Iris pigment epithelial cell (primary cell): Measurements from ENCODE around the gene TK2.
"Not testable (repeated sequence)": the region's sequence is repeated elsewhere in the genome, so short reads cannot be mapped to it uniquely, and the experiment has no call there.

Experiments
- DNase-seq: peaks from one replicate; pipeline ENCODE4 v3.0.0-alpha.2; 2011; ENCODE audit warnings: low read depth

The TK2 gene

DNA sequence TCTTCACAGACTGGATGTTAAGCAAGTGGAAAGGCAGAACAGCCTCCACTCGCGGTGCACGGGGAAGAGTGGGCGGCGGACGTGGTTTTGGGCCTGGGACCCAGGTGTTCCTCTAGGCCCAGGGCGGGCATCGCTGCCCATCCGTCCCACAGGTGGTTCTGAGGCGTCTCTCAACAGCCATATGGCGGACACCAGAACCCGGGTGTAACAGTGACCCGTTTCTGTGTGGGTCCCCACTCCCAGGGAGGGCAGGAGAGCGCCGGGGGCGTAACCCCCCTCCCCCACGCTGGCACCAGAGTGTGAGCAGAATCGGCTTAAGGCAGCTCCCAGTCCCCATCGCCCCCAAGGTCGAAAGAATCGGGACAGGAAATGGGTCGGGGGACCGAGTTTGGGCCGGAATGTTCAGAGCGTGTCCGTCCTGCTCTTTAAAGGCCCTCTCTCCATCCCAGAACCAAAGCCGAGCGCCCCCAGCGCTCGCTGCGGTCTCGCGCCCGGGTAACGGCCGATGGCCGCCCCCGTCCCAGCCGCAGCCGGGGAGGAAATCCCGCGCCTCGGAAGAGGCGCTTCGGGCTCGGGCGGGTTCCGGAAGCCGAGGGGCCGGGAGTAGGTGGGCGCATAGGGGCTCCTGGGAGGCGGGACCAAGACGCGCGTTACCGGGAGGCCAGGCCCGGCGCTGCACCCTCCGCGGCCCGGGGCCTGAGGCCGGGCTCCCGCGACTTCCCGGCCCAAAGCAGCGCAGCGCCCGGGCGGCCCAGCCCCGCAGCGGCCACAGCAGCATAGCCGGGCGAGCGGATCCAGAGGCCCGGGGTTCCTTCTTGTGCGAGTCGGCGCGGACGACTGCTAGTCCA is at the start of gene TK2:
TK2 (minus strand) TSS at position 839 of the 848 bp plus-strand sequence; CDS start at position 778, 61 bp downstream.
- peak; percentile 71 for DNase-seq

DNA sequence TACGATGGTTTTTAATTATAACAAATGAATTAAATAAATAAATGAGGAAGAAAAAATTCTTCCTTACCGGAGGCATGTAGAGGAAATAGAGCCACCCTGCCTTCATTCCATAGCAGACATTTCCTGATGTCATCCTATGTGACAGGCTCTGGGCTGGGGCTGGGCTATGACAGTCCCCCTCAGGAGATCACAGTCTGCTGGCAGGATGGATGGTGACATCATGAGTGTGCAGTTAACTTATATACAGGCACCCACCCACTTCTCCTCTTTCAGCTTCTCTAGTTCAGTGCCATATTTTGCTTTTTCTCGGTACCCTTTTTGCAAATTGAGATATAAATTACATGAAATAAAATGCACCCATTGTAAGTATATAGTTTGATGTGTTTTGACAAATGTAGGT is 48.2 kb upstream of the TK2 start:
- DNase-seq = no peak

GRCh38 chr16:66596986-66597848 is 47.3 kb upstream of the TK2 start:
- no peak for DNase-seq

GRCh38 chr16:66596559-66596958 is 46.6 kb upstream of the TK2 start:
- not testable (repeated sequence) for DNase-seq

GRCh38 chr16:66594739-66595138 is 44.8 kb upstream of the TK2 start:
- no peak for DNase-seq

GRCh38 chr16:66592814-66593213 is 42.9 kb upstream of the TK2 start:
- no peak for DNase-seq

DNA sequence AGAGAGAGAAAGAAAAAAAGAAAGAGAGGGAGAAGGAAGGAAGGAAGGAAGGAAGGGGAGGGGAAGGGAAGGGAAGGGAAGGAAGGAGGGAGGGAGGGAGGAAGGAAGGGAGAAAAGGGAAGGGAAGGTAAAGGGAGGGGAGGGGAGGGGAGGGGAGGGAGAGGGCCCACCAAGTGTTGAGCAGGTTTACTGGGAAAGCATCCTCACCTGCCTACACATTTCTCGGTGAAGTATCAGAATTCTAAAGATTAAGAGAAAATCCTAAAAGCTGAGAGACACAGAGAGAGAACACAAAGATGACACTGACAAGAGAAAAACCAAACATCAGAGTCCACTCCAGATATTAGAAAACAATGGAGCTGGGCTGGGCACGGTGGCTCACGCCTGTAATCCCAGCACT is 42.3 kb upstream of the TK2 start:
- no peak for DNase-seq

DNA sequence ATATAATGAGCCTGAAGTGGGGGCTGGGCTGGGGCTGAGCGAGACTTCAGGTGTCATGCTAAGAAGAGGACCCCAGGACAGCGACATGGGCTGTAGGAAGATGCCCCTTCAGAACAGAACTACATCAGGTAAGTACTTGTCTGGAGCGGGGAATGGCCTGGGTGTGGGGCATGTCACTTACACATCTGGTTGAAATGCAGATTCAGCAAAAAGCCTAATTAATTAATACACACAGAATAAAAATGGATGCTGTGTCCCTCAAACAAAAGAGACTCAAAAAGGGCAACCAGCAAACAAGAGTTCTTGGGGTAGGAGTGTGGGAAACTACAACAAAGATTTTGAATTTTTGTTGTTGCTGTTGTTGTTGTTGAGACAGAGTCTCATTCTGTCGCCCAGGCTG is 41.1 kb upstream of the TK2 start:
- no peak for DNase-seq

DNA sequence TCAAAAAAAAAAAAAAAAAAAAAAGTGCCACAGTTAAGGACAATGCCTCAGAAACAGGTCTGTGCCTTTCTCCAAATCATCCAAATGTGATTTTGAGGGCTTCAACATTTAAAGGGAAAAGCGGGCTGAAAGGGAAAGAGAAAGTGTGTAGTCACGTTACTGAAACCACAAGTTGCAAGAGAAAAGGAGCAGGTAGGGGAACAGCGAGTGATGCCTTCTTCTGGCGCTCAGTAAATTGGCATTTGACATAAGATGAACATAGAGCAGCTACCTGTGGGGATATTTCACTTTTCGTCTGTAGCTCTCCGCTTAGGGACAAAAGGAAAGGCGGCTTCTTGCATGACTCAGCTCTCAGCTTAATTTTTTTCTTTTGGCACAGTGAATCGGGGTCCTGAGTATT is 40.4 kb upstream of the TK2 start:
- DNase-seq = no peak

DNA sequence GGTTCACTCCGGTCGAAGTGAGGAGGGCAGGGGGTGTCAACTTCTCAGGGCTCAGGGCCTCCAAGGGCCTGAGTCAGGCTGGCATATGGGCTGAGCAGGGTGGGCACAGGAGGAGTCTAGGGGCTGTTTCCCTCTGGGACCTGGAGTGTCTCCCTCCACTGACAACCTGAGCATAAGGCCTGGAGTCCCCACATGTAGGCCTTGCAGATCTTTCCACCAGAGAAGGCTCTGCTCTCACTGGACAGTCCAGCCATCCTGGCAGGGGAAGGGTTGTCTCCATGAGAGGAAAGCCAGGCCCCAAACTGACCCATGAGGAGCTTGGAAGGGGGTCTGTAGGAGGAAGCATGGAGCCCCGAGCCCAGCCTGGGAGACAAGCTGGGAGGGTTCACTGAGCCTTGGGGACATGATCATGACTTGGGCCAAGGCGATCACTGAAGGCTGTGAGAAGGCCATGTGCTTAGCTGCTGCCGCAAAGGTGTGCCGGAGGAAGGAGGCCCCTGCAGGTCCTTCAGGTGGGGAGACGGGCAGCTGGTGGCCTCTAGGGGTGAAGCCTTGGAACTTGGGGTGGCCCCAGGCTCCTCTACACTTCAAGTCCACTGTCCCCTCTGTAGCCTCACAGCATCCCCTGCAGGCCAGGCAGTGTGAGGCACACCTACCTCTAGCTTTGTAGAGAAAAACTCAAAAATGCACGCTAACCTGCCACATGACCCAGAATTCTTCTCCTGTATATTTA is 39.2 kb upstream of the TK2 start:
- DNase-seq = peak; percentile 65

DNA sequence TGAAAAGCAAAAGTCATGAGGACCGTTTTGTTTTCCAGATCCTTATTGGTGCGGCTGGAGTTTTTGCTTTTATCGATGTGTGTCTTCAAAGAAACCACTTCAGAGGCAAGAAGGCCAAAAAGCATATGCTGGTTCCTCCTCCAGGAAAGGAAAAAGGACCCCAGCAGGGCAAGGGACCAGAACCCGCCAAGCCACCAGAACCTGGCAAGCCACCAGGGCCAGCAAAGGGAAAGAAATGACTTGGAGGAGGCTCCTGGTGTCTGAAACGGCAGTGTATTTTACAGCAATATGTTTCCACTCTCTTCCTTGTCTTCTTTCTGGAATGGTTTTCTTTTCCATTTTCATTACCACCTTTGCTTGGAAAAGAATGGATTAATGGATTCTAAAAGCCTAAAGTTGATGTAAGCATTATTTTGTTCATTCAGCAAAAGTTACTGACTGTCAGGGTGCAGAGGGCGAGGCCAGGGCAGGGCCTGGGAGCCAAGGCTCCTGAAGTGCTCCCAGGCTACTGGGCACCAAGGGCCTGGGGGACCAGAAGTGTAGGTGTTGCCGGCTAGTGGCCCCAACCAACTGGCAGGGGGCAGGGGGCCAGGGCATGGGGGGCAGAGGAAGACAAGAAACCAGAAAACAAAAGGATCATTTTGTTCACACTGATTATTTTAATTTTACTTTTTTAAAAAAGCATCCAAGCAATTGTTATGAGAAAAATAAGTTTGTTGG is 38.1 kb upstream of the TK2 start:
- DNase-seq = no peak

DNA sequence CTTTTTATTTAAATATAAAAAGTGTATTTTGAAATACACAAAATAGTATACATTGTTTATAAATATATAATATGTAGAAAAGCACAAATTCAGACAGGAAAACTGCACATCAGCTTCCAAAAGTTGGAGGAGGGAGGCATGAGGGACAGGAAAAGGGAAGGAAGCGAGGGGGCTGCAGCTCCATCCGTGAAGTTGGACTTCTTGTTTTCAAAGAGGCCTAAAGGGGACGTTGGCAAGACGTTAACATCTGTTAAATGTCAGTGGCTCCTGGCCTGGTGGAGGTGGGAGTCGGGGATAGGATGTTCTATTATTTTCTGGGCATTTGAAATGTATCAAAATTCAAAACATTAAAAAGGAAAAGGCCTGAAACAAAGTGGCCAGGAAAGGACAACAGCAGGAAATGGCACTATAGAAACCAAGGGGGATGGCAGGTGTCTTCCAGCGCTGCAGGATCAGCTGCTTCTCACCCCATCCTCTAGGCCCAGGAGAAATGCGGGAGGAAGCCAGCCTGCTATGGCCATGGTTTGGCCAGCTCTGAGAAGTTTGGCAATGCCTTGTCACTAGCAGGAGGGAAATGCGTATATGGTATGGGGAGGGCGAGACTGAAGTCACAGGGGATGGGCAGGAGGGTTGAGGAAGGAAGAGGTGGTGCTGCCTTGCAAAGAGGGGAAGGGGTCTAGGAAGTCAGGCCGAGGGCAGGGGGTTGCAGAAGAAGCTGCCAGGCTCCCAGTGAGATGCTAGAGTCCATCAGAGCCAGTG is 35.7 kb upstream of the TK2 start:
- no peak for DNase-seq

GRCh38 chr16:66581246-66581952 is 31.5 kb upstream of the TK2 start:
- peak; percentile 51 for DNase-seq

DNA sequence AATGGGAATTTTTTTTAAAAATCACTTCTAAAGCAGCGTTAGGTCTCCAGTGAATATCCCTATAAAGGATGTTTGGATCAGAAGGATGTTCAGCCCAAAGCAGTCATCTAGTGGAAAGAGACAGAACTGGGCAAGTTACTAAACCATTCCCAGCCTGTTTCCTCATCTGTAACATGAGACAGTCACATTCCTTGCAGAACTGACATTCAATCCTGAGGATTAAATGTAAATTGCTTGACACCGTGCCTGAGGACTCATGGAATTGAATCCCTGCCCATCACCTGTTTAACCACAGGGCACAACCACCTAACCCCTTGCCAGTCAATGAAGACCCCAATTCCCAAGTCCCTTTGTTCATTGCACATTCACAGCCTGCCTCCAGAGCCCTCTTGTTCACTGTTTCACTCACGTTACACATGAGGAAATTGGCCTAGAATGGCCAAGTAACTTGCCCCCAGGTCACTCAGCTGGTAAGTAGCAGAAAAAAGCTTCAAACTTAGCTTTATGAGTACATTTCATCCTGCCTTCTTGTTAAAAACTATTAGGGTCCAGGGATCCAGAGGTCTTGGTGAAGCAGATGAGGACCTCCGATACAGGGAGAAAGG is 30.8 kb upstream of the TK2 start:
- peak; percentile 90 for DNase-seq

DNA sequence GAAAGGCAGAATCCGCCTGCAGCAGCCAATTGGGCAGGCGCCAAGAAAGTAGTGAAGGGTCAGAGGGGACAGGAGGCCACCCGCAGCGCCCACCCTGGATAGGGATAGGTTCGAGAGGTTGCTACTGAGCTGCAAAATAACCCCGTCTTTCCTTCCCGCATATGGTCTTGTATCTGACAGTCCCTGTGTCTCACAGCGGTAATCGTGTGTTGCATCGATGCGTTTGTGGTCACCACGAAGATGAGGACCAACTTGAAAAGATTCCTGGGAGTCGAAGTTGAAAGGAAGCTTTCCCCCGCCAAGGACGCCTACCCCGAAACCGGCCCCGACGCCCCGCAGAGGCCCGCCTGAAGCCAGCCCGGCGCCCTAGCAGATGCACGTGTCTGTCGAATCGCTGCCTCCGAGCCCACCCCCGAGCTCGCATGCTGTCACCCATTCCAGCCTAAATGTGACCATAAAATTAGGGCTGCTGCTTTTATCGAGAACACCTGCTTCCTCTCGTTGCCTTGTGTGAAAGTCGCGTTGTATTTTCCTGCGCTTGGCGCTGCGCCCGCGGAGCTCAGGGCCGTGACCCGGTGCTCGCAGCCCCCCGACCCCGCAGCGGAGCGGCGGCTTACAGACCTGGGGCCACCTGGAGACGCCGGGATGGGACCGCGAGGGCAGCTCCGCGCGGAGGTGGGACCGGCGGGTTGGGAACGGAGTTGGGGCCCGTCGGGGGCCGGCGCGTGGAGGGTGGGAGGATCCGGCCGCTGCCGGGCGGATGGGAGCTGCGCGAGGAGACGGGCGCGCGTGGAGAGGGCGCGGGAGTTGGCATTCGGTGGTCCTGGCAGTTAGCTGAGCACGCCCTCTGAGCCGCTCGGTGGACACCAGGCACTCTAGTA is 29.0 kb upstream of the TK2 start, which contains the start of gene CMTM2:
CMTM2 (plus strand) TSS at position 813 of the 881 bp plus-strand sequence. CDS start 145 bp downstream, outside the sequence.
- no peak for DNase-seq

- no peak for DNase-seq
These were observed 26.4 kb upstream of the TK2 start for GRCh38 chr16:66576296-66576695.

DNA sequence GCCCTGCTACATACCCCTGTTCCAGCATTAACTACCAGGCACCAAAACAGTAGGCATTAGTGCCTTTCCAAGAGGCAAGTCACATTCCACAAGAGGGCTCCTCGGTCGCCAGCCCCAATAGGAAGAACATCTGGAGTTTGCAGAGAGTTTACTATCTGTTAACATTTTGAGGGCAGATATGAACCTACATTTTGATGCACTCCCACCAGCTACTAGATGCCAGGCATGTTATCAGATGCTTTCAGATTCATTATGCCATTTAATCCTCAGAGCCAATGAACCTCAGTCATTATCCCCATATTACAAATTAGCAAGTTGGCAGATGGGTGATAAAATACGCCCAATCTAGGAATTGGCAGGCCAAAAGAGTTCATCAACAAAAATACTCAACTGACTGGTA is 25.1 kb upstream of the TK2 start:
- DNase-seq = no peak

GRCh38 chr16:66574531-66574930 is 24.6 kb upstream of the TK2 start:
- no peak for DNase-seq

- no peak for DNase-seq
These were observed 24.2 kb upstream of the TK2 start for GRCh38 chr16:66574081-66574480.
